GM18867 (cell line): ENCODE results near the gene RAB43.
"Not testable (repeated sequence)": the region's sequence is repeated elsewhere in the genome, so short reads cannot be mapped to it uniquely, and the experiment has no call there.

ENCODE experiments used
- ATAC-seq: cut with Tn5 transposase; IDR thresholded peaks from one replicate; pipeline ENCODE4 v1.9.1; 2021; ENCODE audit warnings: mild to moderate bottlenecking, moderate library complexity; ENCODE audit not compliant: unreplicated experiment

The RAB43 gene

DNA sequence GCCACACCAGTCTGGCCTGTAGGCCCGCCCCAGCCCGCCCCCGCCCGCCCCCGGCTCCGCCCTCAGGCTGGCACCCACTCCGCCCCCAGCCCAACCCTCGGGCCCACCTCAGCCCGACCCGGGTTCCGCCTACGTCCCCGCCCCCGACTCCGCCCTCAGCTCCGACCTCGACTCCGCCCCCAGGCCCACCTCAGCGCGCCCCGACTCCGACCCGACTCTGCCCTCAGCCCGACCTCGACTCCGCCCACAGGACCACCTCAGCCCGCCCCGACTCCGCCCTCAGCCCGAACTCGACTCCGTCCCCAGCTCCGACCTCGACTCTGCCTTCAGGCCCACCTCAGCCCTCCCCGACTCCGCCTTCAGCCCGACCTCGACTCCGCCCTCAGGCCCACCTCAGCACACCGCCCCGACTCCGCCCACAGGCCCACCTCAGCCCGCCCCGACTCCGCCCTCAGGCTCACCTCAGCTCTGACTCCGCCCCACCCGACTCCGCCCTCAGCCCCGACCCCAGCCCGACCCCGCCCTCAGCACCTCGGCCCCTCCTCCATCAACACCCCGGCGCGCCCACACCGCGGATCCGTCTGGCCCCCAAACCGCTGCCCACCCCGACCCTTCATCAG lies at the start of gene RAB43:
Gene RAB43, minus strand, starts transcription at position 13 of the 620 bp plus-strand sequence. CDS start 315 bp downstream, outside the sequence.
- peak; percentile 47 for ATAC-seq

DNA sequence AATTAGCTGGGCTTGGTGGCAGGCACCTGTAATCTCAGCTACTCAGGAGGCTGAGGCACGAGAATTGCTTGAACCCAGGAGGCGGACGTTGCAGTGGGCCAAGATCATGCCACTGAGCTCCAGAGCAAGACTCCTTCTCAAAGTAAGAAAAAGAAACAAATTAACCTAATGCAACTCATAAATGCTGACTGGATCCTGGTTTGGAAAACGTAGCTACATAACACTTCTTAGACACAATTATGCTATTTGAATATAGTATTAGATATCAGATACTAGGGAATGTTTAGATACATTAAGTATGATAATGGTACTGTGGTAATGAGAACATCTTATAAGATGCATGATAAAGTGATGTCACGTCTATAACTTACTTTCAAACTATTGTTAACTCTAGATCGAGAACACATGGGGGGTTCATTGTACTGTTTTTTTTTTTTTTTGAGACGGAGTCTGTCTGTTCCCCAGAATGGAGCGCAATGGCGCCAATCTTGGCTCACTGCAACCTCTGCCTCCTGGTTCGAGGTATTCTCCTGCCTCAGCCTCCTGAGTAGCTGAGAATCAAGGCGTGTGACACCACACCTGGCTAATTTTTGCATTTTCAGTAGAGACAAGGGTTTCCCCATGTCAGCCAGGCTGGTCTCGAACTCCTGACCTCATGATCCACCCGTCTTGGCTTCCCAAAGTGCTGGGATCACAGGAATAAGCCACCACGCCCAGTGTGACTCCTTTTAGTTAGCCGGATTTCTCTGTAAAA lies 45.2 kb upstream of the RAB43 start:
- no peak for ATAC-seq

DNA sequence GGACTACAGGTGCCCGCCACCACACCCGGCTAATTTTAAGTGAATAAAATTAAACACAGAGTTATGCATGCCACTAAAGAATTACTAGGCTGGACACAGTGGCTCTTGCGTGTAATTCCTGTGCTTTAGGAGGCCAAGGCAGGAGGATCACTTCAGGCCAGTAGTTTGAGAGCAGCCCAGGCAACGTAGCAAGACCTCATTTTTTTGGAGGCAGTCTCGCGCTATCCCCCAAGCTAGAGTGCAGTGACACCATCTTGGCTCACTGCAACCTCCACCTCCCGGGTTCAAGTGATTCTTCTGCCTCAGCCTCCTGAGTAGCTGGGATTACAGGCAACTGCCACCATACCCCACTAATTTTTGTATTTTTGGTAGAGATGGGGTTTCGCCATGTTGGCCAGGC lies 44.0 kb upstream of the RAB43 start:
- ATAC-seq: not testable (repeated sequence)

DNA sequence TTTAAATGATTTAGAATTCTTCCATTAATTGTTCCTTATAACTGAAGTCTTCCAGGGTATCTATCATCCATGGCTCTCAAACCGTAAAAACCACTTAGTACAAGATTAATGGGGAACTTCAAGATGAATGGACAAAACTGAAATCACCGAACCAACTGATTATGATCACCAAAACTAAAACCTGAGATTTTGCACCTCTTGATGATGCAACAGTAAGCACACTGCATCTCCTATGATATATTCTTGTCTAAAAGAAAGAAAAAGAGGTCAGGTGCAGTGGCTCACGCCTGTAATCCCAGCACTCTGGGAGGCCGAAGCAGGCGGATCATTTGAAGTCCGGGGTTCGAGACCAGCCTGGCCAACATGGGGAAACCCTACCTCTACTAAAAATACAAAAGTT lies 42.9 kb upstream of the RAB43 start:
- ATAC-seq: no peak

DNA sequence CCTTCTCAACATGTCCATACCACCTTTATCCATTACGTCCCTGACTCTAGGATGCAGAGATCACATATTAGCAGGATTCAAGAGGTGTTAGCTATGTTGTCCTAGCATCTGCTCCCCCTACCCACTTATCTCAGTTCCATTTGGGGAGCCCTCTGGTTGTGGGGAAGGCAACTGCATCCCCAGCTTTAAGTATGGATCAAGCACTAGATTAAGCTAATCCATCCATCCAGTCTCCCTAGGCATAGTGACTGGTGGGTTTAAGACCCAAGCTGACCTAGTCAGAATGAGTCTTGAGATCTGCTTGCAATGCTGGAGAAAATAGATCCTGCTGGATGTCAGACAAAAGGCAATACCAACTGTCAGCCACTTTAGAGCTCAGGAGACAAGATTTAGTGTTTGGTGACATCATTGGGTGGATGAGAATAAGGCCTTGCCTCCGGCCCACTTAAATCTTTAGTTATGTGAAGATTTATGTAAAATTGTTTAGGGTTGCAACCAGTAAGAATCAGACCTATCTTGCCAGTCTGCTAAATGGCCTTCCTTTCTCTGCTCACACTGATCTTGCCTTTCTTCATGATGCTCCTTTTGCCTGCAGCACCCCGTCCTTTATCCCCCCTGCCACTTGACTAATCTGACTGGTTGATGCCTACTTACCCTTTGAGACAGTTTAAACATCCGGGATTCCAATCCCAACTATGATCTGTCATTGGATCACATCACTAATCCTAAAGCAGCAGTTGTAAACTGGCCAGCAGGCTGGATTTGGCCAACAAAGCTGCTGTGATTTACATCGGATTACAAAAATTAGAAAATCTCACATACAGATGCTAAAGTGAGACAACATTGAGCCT lies 41.4 kb upstream of the RAB43 start:
- ATAC-seq: no peak

DNA sequence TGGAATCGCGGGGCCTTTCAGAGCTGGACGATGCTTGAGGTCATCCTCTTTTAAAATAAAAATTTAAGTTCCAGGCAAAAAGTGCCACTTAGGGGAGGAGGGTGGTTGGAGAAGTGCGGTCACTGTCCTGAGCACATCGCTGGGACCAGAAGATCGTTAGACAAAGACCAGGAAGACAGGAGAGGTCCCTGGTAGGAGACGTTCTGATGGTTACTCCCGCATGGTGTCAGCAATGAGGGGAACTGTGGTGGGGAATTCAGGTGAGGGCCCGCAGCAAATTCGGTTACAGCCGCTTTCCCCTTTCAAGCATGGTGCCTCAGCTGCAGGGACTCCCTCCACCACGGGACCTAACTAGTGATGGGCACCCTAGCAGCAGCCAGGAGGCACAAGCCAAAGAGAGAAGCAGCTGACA lies 40.3 kb upstream of the RAB43 start:
- peak; percentile 4 for ATAC-seq

DNA sequence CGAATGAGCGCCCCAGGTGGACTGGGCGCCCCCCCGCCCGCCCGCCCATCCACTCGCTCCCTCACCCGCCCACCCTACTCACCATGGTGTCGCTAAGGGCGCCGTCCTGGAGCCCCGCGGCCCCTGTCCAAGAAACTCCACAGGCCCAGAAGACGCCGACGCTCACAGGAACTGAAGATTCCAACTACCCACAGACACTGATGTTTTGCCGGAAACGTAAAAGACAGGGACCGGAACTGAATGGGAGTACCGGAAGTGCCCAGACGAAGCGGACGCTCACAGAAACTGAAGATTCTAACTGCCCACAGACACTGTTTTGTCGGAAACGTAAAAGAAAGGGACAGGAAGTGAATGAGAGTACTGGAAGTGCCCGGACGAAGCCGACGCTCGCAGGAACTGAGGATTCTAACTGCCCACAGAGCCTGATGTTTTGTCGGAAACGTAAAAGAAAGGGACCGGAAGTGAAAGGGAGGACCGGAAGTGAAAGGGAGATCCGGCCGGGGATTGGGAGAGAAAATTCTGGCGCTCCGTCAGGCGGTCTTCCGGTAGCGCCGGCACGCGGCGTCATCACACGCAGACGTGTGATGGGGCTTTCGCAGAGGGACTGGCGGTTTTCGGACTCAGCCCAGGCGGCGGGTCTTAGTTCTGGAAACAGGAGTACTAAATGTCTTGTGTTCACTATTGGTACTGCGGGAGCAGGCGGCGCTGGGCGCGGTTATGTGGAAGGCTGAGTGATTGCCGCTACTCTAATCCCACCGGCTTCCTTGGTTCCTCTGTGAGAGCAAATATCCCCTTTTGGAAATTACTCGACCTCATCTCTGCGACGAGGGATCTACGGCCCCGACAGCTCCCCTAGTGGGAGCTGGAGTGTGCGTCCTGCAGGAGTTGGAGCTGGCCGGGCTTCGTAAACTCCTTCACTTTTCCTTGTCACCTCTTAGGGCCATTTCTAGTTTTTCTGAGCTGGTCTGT lies 39.6 kb upstream of the RAB43 start, which contains the start of gene ISY1:
Gene ISY1, minus strand, starts transcription at position 173 of the 969 bp plus-strand sequence. Its CDS starts 88 bp downstream, at position 85.
- peak; percentile 79 for ATAC-seq

DNA sequence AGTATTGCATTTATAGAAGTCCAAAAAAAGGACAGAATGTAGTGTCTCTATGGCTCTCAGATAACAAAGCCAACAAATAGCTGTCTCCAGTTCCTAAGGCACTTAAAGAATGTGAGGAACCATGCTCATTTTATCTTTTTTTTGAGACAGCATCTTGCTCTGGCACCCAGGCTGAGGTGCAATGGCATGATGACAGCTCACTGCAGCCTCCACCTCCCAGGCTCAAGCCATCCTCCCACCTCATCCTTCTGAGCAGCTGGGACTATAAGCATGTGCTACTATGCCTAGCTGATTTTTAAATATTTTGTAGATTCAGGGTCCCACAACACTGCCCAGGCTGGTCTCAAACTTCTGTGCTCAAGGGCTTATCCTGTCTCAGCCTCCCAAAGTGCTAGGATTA lies 23.2 kb upstream of the RAB43 start:
- no peak for ATAC-seq

DNA sequence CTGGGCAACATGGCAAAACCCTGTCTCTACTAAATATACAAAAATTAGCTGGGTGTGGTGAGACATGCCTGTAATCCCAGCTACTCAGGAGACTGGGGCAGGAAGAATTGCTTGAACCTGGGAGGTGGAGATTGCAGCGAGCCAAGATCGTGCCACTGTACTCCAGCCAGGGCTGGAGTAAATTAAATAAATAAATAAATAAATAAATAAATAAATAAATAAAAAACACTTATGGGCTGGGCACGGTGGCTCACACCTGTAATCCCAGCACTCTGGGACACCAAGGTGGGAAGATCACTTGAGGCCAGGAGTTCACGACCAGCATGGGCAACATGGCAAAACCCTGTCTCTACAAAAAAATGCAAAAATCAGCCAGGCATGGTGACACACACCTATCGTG lies 19.4 kb upstream of the RAB43 start:
- not testable (repeated sequence) for ATAC-seq

DNA sequence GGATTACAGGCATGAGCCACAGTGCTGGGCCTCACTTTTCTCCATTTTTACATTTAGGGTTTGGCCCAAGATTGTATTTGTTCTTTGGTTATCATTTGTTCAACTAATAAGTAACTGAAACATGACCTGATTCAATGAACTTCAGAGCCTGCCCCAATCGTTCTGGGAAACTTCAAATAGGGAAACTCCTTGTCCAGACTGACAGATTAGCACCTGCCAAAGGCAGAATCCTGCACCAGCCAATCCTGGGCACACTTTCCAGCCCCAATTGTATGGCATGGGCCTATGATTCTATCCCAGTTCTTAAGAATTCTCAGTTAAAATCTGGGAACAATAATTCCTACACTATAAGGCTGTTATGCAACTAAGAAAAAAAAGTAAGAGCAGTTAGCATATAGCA lies 18.3 kb upstream of the RAB43 start:
- ATAC-seq: no peak

DNA sequence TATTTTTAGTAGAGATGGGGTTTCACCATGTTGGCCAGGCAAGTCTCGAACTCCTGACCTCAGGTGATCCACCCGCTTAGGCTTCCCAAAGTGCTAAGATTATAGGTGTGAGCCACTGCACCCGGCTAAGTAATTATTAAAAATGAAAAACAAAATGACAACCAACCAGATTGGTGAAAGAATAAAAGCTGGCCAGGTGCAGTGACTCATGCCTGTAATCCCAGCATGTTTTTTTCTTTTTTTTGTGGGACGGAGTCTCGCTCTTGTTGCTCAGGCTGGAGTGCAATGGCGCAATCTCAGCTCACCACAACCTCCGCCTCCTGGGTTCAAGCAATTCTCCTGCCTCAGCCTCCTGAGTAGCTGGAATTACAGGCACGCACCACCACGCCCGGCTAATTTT lies 14.7 kb upstream of the RAB43 start:
- ATAC-seq: not testable (repeated sequence)

DNA sequence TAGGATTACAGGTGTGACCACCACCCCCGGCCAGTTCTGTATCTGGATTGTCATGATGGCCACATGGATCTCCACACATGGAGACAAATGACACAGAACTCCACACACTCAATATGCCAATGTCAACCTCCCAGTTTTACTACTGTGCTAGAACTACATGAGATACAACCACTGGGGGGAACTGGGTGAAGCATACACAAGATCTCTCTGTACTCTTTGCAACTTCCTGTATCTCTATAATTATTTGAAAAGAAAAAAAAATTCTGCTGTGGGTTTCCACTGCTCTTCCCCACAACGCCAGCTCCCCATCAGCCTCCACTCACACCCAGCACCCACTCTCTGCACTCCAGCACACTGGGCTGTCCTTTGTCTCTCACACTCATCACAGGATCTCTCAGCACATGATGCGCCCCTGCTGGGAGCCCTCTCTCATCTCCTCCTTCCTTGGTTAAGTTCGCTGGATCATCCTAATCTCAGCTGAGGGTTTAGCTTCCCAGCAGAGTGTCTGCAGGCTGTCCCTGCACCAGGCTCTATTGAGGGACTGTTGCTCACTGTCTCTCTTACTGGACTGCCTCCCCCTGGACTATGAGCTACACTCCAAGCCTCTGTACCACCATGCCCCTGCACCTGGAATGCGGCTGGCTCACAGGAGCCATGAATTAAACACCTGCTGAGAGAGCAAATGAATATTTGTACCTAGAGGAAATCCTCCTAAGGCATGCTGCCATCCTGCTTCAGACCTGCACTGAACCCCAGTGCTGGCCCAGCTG lies 10.7 kb upstream of the RAB43 start:
- no peak for ATAC-seq

DNA sequence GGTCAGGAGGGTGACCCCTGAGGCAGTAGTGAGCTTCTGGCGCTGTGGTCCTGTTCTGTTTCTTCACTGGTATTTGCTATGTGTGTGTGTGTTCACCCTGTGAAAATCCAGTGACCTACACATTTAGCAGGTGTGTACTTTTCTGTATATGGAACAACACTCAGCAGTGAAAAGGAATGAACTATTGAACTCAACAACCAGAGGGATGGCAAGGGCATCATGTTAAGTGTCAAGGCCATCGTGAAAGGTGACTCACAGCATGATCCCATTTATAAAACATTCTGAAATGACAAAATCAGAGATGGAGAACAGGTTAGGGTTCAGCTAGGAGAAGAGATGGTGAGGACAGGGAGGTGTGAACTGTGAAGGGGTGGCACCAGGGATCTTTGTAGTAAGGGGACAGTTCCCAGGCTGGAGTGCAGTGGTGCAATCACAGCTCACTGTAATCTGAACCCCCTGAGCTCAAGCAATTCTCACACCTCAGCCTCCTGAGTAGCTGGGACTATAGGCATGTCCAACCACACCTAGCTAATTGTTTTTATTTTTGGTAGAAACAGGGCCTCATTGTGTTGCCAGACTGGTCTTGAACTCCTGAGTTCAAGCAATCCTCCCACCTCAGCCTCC lies 10.0 kb upstream of the RAB43 start:
- ATAC-seq: no peak

DNA sequence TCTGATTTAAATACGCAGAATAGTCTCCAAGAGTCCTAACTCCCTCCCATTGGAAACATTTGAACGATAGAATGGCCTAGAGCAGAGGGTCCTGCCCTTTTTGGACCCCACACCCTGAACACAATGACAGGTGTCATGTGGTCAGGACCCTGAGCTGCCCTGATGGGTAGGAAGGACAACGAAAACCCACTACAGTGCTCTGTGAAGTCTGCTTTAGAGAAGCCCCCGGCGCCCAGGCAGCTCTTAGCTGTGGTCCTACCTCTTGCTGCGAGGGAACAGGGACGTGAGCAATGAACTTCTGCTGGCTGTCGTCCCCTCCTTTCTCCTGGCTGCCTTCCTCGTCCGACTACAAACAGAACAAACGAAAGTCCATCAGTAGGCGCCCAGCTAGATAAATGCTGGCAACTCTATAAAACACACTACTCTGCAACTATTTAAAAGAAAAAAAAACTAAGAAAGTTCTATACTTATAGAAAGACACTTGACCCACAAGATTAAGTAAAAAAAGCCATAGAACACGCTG lies 8.7 kb upstream of the RAB43 start:
- ATAC-seq: no peak

DNA sequence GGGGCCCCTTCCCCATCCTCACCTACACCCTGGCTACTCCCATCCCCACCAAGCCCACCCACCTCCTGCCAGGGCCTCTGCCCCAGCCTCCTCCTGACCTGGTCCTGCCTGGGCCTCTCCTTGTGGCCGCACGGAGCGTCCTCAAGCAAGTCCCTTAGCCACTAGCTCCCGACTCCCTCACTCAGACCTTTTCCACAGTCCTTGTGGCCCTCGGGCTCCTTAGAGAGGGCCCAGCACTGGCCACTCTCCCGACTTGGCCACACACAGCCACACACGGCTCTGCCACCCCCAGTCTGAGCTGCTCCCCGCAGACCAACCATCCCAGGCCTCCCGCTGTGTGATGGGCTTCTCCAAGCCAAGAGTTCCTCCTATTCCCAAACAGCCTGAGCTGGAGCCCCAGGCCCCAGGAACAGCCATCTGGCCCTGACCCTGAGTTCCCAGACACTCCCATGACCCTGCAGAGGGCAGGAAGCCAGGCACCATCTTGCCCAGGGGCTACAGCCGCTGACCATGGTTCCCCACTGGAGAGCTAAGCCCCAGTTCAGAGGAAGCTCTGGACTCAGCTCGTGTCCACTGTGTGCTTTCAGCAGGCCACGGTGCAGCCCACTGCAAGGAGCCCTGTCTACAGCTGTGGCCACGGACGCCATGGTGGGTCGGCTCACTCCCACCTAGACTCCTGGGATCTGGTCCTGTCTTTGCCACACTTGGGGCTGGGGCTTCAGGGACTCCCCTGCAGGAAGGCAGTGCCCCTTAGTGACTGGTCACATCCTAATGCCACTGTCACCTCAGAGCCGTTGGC lies 7.0 kb upstream of the RAB43 start:
- no peak for ATAC-seq

DNA sequence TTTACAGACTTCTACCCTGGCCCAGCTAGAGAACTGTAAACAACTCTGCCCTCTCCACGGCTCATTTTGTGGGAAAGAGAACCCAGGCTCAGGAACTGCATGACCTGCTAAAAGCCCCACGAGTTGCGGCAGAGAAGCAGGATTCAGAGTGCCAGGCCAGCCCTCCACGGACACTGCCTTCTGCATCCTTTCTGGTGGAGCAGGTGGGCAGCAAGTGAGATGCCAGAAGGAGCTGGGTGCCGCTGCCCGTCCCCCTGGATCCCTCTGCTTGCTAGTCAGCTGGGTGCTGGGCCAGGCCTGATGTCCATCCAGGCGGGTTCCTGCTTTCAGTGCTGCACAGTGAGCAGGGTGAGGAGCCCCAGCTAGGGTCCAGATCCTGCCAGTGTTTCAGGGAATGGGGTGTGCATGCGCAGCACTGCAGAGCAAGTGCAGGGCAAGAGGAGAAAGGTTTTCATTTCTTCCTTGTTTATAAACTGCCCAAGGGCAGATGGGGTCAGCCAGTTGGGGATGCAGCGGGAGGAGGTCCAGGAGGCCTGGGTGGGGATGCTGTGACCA lies 5.2 kb upstream of the RAB43 start:
- no peak for ATAC-seq

DNA sequence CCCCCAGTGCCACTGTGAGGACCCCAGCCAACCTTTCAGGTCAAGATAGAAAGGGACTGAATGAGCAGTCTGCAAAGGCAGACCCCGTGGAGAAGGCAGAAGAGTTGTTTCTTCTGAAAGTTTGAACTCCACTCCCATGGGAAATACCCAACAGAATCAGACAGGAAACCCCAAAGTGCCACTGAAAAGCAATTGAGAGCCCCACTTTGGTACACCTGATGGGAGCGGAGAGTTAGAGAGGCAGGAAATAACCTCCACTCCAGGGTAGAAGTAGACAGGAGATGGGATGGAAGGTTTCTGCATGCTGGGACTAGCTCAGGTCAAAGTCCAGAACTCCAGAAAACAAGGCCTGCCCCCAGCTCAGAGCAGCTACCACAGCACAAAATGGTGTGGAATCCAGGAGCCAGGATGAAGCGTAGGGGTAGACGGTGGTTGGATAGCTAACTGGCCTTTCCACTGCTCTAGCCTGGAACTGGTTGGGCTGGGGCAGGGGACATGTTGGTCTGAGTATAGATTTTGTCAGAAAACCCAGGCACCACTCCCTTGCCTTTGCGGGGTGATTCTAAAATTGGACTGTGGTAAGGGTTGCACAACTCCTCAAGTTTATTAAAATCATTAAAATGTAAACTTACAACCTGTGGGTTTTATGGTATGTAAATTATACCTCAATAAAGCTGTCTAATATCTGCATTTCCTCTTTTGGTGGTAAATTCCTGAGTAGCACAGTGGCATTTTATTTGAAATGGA lies 1.9 kb upstream of the RAB43 start:
- no peak for ATAC-seq
